ENCODE results near the gene DCAF11.

The DCAF11 gene

DNA sequence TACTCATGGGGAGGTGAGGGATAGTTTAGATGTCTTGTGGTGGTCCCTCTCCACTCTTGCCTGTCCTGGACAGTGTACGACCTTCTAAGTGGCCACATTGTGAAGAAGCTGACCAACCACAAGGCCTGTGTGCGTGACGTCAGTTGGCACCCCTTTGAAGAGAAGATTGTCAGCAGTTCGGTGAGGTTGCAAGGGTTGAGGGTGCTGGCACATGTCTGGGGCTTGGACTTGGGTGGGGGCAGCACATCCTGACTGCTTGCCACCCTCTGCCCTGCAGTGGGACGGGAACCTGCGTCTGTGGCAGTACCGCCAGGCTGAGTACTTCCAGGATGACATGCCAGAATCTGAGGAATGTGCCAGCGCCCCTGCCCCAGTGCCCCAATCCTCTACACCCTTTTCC is 8.3 kb downstream of the DCAF11 start:
- no peak for DNase-seq

DNA sequence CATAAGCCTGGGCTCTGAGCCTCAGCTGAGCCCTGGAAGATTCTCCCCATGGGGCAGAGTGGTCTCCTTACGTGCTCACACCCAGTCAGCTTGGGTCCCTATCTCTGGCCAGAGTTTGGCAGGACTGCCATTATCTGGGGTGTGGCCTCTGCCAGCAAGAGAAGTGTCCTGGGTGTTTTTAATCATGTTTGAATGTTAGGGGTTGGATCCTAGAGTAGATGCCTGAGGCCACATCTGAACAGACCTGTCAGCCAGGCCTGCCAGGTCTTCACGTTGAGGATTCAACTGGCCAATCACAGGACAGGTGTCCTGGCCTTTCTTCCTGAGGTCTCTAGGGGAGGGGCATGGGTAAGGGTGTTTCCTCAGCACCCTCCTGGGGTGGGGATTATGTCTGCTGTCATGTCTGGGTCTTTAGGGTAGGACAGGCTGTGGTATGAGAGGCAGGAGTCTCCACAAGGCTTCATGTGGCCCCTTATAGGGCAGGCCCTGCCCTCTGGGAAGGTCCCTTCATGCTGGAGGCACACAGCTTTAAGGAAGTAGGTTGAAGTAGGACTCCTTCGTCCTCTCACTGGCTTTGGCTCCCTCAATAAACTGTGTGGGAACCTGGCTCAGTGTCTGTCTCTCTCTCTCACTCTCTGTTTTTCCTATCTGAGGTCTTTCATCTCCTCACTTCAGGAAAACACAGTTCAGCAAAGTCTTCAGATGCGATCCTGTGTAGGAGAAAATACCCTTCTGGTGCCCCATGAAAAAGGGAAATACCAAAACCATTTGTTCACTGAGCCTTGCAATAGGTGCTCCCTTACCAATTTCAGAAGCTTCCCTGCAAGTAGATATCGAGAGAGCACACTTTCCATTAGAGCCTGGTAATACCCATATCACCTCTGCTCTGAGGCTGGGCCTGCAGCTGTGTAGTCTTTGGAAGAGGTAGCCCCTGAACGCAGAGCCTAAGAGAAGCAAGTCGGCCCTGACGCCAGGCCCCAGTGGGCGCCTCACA is 9.1 kb downstream of the DCAF11 start:
- DNase-seq = no peak

DNA sequence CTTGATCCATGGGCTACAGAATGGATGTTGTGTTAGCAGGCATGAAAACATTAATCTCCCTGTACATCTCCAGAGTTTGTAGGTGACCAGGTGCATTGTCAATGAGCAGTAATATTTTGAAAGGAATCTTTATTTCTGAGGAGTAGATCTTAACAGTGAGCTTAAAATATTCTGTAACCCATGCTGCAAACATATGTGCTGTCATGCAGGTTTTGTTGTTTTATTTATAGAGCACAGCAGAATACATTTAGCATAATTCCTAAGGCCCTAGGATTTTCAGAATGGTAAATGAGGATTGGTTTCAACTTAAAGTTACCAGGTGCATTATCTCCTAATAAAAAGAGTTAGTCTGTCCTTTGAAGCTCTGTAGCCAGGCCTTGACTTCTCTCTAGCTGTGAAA is 12.4 kb downstream of the DCAF11 start:
- DNase-seq = no peak

DNA sequence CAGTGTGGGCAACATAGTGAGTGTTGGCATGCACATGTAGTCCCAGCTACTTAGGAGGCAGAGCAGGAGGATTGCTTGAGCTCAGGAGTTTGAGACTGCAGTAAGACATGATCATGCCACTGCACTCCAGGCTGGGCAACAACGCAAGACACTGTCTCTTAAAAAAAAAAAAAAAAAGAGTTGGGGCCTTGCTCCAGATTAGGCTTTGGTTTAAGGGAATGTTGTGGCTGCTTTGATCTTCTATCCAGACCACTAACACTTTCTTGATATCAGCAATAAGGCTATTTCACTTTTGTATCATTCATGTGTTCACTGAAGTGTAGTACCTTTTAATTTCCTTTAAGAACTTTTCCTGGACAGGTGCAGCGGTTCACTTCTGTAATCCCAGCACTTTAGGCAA is 13.1 kb downstream of the DCAF11 start:
- no peak for DNase-seq

GRCh38 chr14:24129410-24129998 is 14.9 kb downstream of the DCAF11 start:
- no peak for DNase-seq

GRCh38 chr14:24130380-24130716 is 15.8 kb downstream of the DCAF11 start, which contains the start of gene FITM1:
TSS of gene FITM1 (plus strand) at chr14:24130659. CDS start at chr14:24131564, 905 bp downstream.
- DNase-seq = no peak

DNA sequence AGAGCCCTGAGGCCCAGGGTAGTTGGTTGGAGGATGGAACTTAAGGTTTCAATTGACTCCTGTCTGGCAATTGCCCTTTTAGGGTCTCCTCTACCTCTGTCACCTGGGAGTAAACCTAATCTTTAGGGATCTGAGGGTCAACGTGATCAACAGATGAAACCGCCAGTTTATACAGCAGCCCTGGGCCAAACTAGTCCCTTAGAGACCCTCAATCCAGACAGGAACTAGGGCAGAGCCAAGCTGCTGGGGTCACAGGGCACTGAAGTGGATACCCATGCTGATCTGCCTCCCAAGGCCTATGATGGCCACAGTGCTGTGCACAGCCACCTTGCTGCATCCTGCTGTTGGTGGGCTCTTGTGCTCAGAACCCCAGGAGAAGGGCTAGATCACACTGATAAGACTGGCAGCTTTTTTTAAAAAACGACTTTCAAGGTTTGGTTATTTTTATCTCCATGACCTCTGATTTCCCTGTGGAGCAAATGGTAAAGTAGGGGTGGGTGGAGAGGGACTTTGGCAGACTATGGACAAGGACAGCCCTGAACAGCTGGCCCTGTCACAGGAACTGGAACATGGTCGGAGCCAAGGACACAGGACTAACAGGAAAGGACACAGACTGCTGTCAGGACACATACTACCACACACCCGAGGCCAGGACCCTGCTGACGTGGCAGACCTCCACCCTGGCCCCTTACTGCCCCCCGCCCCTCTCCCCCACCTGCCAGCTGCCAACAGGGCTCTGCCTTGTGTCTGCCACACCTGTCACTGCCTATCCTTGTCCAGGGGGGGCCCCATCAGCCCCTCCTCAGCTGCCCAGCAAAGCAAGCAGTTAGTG is 16.4 kb downstream of the DCAF11 start:
- no peak for DNase-seq

GRCh38 chr14:24131549-24131966 is 17.0 kb downstream of the DCAF11 start:
- DNase-seq = no peak

GRCh38 chr14:24132061-24132685 is 17.6 kb downstream of the DCAF11 start:
- DNase-seq = peak; percentile 74

DNA sequence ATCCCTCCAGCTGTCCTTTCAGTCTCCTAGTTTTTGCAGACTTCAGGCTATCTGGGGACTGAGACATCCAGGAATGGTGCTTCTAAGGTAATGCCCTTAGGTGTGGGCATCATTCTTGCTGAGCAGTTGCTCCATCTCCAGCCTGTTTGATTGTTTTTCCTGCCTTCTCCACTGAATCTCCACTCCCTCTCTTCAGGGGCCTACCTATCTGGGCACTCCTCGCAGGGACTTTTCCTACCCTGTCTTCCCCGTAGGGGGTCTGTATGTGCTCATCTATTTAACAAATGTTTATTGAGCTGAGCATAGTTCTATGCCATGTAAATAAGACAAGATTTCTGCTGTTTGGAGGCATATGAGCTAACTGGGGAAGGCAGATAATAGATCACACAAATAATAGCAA is 18.4 kb downstream of the DCAF11 start:
- DNase-seq = no peak

GRCh38 chr14:24133735-24134134 is 19.2 kb downstream of the DCAF11 start:
- DNase-seq = no peak

DNA sequence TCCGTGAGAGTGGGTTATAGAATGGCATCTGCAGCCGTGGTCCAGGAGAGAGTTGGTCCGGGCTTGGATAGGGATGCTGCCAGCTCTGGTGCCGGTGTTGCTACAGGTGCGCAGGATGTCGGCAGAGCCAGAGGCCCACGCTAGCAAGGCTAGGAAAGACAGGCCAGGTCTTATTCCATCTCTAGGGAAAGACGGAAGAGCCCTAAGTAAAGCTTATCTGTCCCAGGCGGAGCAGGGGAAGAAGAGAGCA is 20.9 kb downstream of the DCAF11 start:
- DNase-seq = no peak

- peak; percentile 96 for DNase-seq
These were observed 21.5 kb downstream of the DCAF11 start, which contains the start of gene PSME1 for GRCh38 chr14:24135834-24136683. TSS of gene PSME1 (plus strand) at chr14:24136194. CDS start at chr14:24136263, 69 bp downstream.

GRCh38 chr14:24136684-24137528 is 22.3 kb downstream of the DCAF11 start:
- DNase-seq = peak; percentile 22

- DNase-seq = no peak
These were observed 23.2 kb downstream of the DCAF11 start for GRCh38 chr14:24137529-24138395.

DNA sequence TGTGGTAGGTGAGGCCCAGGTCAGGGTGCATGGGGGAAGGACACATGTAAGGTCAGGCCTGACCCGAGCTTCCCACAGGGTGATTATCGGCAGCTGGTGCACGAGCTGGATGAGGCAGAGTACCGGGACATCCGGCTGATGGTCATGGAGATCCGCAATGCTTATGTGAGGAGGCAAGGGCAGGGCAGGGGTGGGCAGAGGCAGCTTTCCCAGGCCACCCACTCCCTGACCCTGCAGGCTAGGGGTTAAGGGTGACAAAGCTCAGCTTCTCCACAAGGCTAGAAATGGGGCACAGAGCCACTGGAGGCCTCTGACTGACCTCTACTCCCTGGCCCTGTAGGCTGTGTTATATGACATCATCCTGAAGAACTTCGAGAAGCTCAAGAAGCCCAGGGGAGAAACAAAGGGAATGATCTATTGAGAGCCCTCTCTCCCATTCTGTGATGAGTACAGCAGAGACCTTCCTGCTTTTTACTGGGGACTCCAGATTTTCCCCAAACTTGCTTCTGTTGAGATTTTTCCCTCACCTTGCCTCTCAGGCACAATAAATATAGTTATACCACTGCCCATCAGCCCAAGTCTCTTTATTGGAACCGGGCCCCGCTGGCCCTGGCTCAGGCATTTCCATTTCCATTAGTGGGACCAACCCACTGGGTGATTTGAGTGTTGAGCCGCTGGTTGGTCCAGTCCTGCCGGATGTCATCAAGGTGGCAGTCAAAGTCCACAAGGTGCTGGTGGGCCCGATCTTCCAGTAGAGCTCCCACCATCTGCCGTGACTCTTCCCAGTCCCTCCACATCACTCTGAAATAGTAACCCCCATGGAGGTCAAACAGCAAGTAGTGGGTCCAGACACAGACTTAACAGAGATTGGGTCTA is 24.1 kb downstream of the DCAF11 start:
- DNase-seq = no peak

GRCh38 chr14:24139272-24139934 is 24.8 kb downstream of the DCAF11 start:
- DNase-seq = peak; percentile 23

Data from CD4-positive, alpha-beta T cell treated with Interleukin-17A for 4 hours (primary cell).